HepG2 (cell line): ENCODE measurements around the gene HIPK2. TPM values are rescaled to one million over a fixed set of nuclear protein-coding genes. Genes with fewer than 3 reads are reported as not detected.

Source experiments
- ATAC-seq: fragments of 200-7000 bp; cut with Tn5 transposase; 3 replicates; pipeline ENCODE4 v1.9.1; 2020; ENCODE audit warnings: mild to moderate bottlenecking, moderate library complexity
- BruUV-seq: library from RNA; stranded (reverse); fragments of 400-500 nt; replicated peaks from 2 replicates; lab custom pipeline; 2021; lab: Mats Ljungman, UMichigan
- CTCF ChIA-PET: fragments of 300-600 bp; formaldehyde crosslinking; extraction: SDS; loops from one replicate; lab custom pipeline; 2021; ENCODE audit warnings: low total read pairs, inconsistent platforms, low intra/inter-chr PET ratio; lab: Yijun Ruan, JAX
- POLR2A ChIA-PET: fragments of 350-600 bp; sonication (Branson Sonifier 250); formaldehyde crosslinking; loops from one replicate; lab custom pipeline; 2020; ENCODE audit warnings: antibody characterized with exemption, inconsistent platforms; lab: Yijun Ruan, JAX
- DNase-seq: peaks from one replicate; pipeline ENCODE4 v3.0.0-alpha.2; 2015; ENCODE audit warnings: low spot score
- FAIRE-seq: peaks from 3 replicates; lab custom pipeline; 2011; peaks lifted over from hg19 to GRCh38; lab: Jason Lieb, UNC
- H2AFZ ChIP-seq: one replicate; pipeline ENCODE4 v1.6.1; 2011; ENCODE audit warnings: low read length, inconsistent platforms
- H3K27ac ChIP-seq: fragments of 300-600 bp; 3 replicates; pipeline ENCODE4 v1.8.0; 2011; ENCODE audit warnings: mixed run types, mild to moderate bottlenecking, mixed read lengths, low read length, inconsistent platforms; ENCODE audit not compliant: insufficient read depth; ENCODE audit errors: extremely low read length
- H3K27me3 ChIP-seq, 2 experiments: fragments of 200-600 bp in 1 of 2; 2 replicates in 1 of 2; 3 replicates in 1 of 2; pipeline versions ENCODE4 v1.6.0 to v1.8.0; 2011; ENCODE audit warnings: low read length in 2 of 2, mild to moderate bottlenecking in 2 of 2, moderate library complexity in 2 of 2, inconsistent platforms in 1 of 2; ENCODE audit not compliant: insufficient read depth in 2 of 2, control insufficient read depth in 1 of 2
- H3K36me3 ChIP-seq, 2 experiments: fragments of 200-600 bp in 1 of 2; replicated peaks in 1 of 2; 2 replicates in 1 of 2; 3 replicates in 1 of 2; pipeline versions ENCODE4 v1.5.1 to v1.8.0; 2011; ENCODE audit warnings: low read length in 2 of 2, inconsistent platforms in 1 of 2; ENCODE audit not compliant: insufficient read depth in 2 of 2, control insufficient read depth in 1 of 2
- H3K4me1 ChIP-seq: 2 replicates; pipeline ENCODE4 v1.5.1; 2012; ENCODE audit warnings: low read length, inconsistent platforms; ENCODE audit not compliant: insufficient read depth
- H3K4me2 ChIP-seq: 2 replicates; pipeline ENCODE4 v1.6.0; 2011; ENCODE audit warnings: low read depth, low read length, inconsistent platforms
- H3K4me3 ChIP-seq, 3 experiments: fragments of 200-600 bp in 1 of 3; sonication (generic), shearing (Covaris generic) in 1 of 3; replicated peaks in 1 of 3; 2 replicates each; pipeline ENCODE4 v1.5.1; 2011 to 2016; ENCODE audit warnings: low read length in 3 of 3, inconsistent platforms in 2 of 3, low read depth in 2 of 3, mild to moderate bottlenecking in 2 of 3, control low read depth in 1 of 3, mixed read lengths in 1 of 3; ENCODE audit not compliant: insufficient read depth in 1 of 3
- H3K79me2 ChIP-seq: one replicate; pipeline ENCODE4 v1.6.1; 2011; ENCODE audit warnings: low read length, inconsistent platforms; ENCODE audit not compliant: insufficient read depth
- H3K9ac ChIP-seq: 2 replicates; pipeline ENCODE4 v1.6.0; 2011; ENCODE audit warnings: mild to moderate bottlenecking, low read depth, low read length, inconsistent platforms; ENCODE audit not compliant: insufficient read depth
- H3K9me3 ChIP-seq: 2 replicates; pipeline ENCODE4 v1.5.1; 2012; ENCODE audit warnings: mild to moderate bottlenecking, low read length
- H4K20me1 ChIP-seq: 2 replicates; pipeline ENCODE4 v1.6.0; 2011; ENCODE audit warnings: inconsistent platforms, mild to moderate bottlenecking, low read length, moderate library complexity; ENCODE audit not compliant: insufficient read depth
- DNMT3B ChIP-seq: conservative IDR thresholded peaks from 2 replicates; pipeline ENCODE4 v1.6.1; 2016; ENCODE audit warnings: missing biosample characterization, control low read depth
- NFIB ChIP-seq: sonication (generic); formaldehyde crosslinking; IDR thresholded peaks from 2 replicates; pipeline ENCODE4 v1.9.0; 2021; ENCODE audit warnings: missing genetic modification reagents, mild to moderate bottlenecking, borderline replicate concordance
- NFKB2 ChIP-seq: sonication (generic); formaldehyde crosslinking; IDR thresholded peaks from 2 replicates; pipeline ENCODE4 v1.4.0; 2020; ENCODE audit warnings: missing genetic modification reagents, borderline replicate concordance
- PAWR ChIP-seq: sonication (generic); formaldehyde crosslinking; IDR thresholded peaks from 2 replicates; pipeline ENCODE4 v1.4.0; 2020; ENCODE audit warnings: missing genetic modification reagents, mild to moderate bottlenecking, borderline replicate concordance
- RNF2 ChIP-seq: fragments of 450-650 bp; conservative IDR thresholded peaks from 2 replicates; pipeline ENCODE4 v1.6.1; 2016; ENCODE audit warnings: low read depth
- SOX13 ChIP-seq, 3 experiments: fragments of 450-650 bp in 1 of 3; sonication (generic) in 1 of 3; formaldehyde crosslinking in 1 of 3; IDR thresholded peaks in 2 of 3; conservative IDR thresholded peaks in 1 of 3; 2 replicates each; pipeline versions ENCODE4 v1.5.0 to v1.6.1; 2016 to 2020; ENCODE audit warnings: antibody characterized with exemption in 1 of 3, mild to moderate bottlenecking in 1 of 3, missing compliant biosample characterization in 1 of 3, missing genetic modification reagents in 1 of 3, moderate library complexity in 1 of 3
- SRF ChIP-seq: IDR thresholded peaks from 2 replicates; pipeline ENCODE4 v1.6.1; 2011; ENCODE audit warnings: mild to moderate bottlenecking, low read depth, low read length, moderate library complexity
- TCF12 ChIP-seq, 2 experiments: fragments of 450-650 bp in 1 of 2; sonication (generic) in 1 of 2; formaldehyde crosslinking in 1 of 2; IDR thresholded peaks; 2 replicates each; pipeline versions ENCODE4 v1.6.1 to v1.8.0; 2017 to 2022; ENCODE audit warnings: antibody characterized with exemption in 1 of 2, mild to moderate bottlenecking in 1 of 2, missing genetic modification reagents in 1 of 2, moderate library complexity in 1 of 2
- ZBTB38 ChIP-seq: sonication (generic); formaldehyde crosslinking; IDR thresholded peaks from 2 replicates; pipeline ENCODE4 v1.5.1; 2020; ENCODE audit warnings: mild to moderate bottlenecking, missing genetic modification reagents
- ZNF143 ChIP-seq: sonication (generic); formaldehyde crosslinking; IDR thresholded peaks from 2 replicates; pipeline ENCODE4 v1.4.0; 2020; ENCODE audit warnings: missing genetic modification reagents
- ZNF263 ChIP-seq: sonication (generic); formaldehyde crosslinking; IDR thresholded peaks from 2 replicates; pipeline ENCODE4 v1.4.0; 2020; ENCODE audit warnings: missing genetic modification reagents
- ZNF781 ChIP-seq: sonication (generic); formaldehyde crosslinking; IDR thresholded peaks from 2 replicates; pipeline ENCODE4 v1.5.1; 2020; ENCODE audit warnings: borderline replicate concordance, mild to moderate bottlenecking, missing genetic modification reagents; ENCODE audit errors: not compliant biosample characterization
- ZSCAN25 ChIP-seq: sonication (generic); formaldehyde crosslinking; IDR thresholded peaks from 2 replicates; pipeline ENCODE4 v1.8.0; 2022; ENCODE audit warnings: mild to moderate bottlenecking, missing genetic modification reagents
- ZSCAN9 ChIP-seq: IDR thresholded peaks from 2 replicates; pipeline ENCODE4 v1.6.1; 2016; ENCODE audit warnings: borderline replicate concordance
- WGBS: methylation state at CpG from one replicate; pipeline ENCODE4 v1.1.6; 2017; ENCODE audit warnings: low lambda C conversion rate; 5-methylcytosine and 5-hydroxymethylcytosine counted together
- in situ Hi-C: cut with HindIII; loops from 2 replicates; pipeline ENCODE4 v1.10.0; 2017; ENCODE audit warnings: low pct_unique_long_range_greater_than_20kb; ENCODE audit not compliant: extremely low pct_ligation_motif_present
- intact Hi-C: fragments of 100-400 bp; cut with micrococcal nuclease; formaldehyde crosslinking; loops from one replicate; pipeline ENCODE4 v1.10.0; 2022; ENCODE audit not compliant: unreplicated experiment
- polyA plus RNA-seq, 8 experiments: library from polyadenylated mRNA; depleted of rRNA in 3 of 8; stranded (reverse) in 7 of 8; unstranded in 1 of 8; fragments of >200 nt; fragmentation: Illumina TruSeq in 4 of 8; extraction: Trizol in 4 of 8; gene quantifications; 2 replicates each; pipeline versions ENCODE4 v1.2.1 to v1.2.3, GENCODE V29; 2011 to 2016; ENCODE audit warnings: low read depth in 4 of 8, missing spikeins in 1 of 8, mixed read lengths in 1 of 8; ENCODE audit not compliant: insufficient read depth in 1 of 8
- total RNA-seq, 5 experiments: library from RNA; depleted of rRNA; stranded (reverse); fragments of >200 nt; fragmentation: Illumina TruSeq; extraction: Trizol; gene quantifications; 2 replicates each; pipeline ENCODE4 v1.2.3, GENCODE V29; 2016; ENCODE audit warnings: low read depth in 1 of 5
- TF ChIP-seq, protein P1 (sequence below): sonication (generic); formaldehyde crosslinking; IDR thresholded peaks from 2 replicates; pipeline ENCODE4 v1.4.0; 2020; ENCODE audit warnings: missing genetic modification reagents, borderline replicate concordance
- TF ChIP-seq, protein P2 (sequence below): sonication (generic); formaldehyde crosslinking; IDR thresholded peaks from 2 replicates; pipeline ENCODE4 v1.8.0; 2022; ENCODE audit warnings: mild to moderate bottlenecking, missing genetic modification reagents
- TF ChIP-seq, protein P3 (sequence below): sonication (generic); formaldehyde crosslinking; IDR thresholded peaks from 2 replicates; pipeline ENCODE4 v1.5.1; 2020; ENCODE audit warnings: missing genetic modification reagents, mild to moderate bottlenecking, borderline replicate concordance
- TF ChIP-seq, protein P4 (sequence below): sonication (generic); formaldehyde crosslinking; conservative IDR thresholded peaks from 2 replicates; pipeline ENCODE4 v1.8.1; 2023; ENCODE audit warnings: missing genetic modification reagents

The HIPK2 gene
- total and polyA plus RNA-seq, 2 of the 13 experiments (the other 11 are each of a cell fraction or from before 2014, with no cell fraction given): 14.4 to 20.2 TPM

DNA sequence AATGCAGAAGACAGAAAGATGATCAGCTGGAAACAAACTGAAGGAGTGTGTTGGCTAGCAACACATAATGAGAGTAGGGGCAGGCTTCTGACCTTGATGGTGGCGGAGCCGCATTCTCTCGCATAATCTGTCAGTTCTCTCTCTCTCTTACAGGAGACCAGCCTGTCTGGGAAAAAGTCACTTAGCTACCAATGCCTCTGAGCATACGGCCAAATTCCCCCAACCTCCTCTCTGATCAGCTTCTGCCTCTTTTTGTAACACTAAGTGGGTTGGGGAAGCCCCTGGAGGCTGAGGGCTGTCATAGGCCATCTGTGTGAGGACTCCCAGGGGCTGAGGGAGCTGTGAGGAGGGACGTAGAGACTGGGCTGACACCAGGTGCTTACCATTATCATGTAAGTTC, 104.6 kb downstream of the HIPK2 start (continued):
- TF ChIP-seq, protein P1, sequence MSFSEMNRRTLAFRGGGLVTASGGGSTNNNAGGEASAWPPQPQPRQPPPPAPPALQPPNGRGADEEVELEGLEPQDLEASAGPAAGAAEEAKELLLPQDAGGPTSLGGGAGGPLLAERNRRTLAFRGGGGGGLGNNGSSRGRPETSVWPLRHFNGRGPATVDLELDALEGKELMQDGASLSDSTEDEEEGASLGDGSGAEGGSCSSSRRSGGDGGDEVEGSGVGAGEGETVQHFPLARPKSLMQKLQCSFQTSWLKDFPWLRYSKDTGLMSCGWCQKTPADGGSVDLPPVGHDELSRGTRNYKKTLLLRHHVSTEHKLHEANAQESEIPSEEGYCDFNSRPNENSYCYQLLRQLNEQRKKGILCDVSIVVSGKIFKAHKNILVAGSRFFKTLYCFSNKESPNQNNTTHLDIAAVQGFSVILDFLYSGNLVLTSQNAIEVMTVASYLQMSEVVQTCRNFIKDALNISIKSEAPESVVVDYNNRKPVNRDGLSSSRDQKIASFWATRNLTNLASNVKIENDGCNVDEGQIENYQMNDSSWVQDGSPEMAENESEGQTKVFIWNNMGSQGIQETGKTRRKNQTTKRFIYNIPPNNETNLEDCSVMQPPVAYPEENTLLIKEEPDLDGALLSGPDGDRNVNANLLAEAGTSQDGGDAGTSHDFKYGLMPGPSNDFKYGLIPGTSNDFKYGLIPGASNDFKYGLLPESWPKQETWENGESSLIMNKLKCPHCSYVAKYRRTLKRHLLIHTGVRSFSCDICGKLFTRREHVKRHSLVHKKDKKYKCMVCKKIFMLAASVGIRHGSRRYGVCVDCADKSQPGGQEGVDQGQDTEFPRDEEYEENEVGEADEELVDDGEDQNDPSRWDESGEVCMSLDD (CRISPR knock-in tag): no peak
- TF ChIP-seq ZNF263 (CRISPR knock-in tag): peak; percentile 66
- no peak for TF ChIP-seq ZSCAN9
- no peak for TF ChIP-seq RNF2
- no peak for TF ChIP-seq TCF12 (IDR thresholded peaks at IDR 0.05)
- no peak for TF ChIP-seq TCF12 (CRISPR knock-in tag; IDR thresholded peaks at IDR 0.05)
- no peak for TF ChIP-seq PAWR
- TF ChIP-seq NFIB (CRISPR knock-in tag): no peak
- no peak for TF ChIP-seq SRF
- TF ChIP-seq ZBTB38 (CRISPR knock-in tag): peak; percentile 60; the same call in 1 of the 2 replicates
- TF ChIP-seq SOX13 (IDR thresholded peaks at IDR 0.05): no peak
- no peak for TF ChIP-seq SOX13 (CRISPR knock-in tag; conservative IDR thresholded peaks at IDR 0.05 in 1 of 2, IDR thresholded peaks at IDR 0.05 in 1 of 2)
- TF ChIP-seq ZNF143 (CRISPR knock-in tag): no peak

DNA sequence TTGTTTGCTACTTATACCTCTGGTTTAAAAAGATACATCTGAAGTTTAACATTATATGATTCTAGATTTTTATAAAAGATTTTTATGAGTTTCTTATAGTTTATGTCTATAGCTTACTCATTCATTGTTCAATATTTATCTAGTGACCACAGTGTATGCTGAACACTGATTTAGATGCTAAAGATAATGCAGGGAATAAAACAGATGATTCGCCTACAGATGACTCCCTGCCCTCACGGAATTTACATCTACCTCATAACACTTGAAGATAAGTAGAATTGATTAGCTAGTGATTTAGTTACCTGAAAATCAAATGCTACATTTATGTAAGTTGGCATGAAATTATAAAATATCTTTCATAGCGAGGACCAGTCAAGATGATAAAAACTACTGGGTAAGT, 105.8 kb downstream of the HIPK2 start:
- no peak overlapping the region for H3K4me2 ChIP-seq
- ChIA-PET POLR2A (no interaction called here), CTCF (no interaction called here)
- in situ Hi-C loops (no loop called here), intact Hi-C loops (no loop called here)
- FAIRE-seq (no peak), ATAC-seq (no peak), DNase-seq (no peak)
- no peak overlapping the region for H3K4me3 ChIP-seq
- H3K4me1 ChIP-seq: peaks cover 53% of the 10 kb centered on the region
- H3K36me3 ChIP-seq: peaks cover 1 to 9% of the 10 kb centered on the region in 2 experiments; a peak in 3 of 5 replicates
- H3K79me2 ChIP-seq: peaks cover 14% of the 10 kb centered on the region
- H3K27ac ChIP-seq: no peak overlapping the region
- no peaks in the 10 kb centered on the region for H3K9me3 ChIP-seq
- no peaks in the 10 kb centered on the region for H4K20me1 ChIP-seq
- H3K9ac ChIP-seq: no peak overlapping the region
- BruUV-seq: no TSS peak
- no peak overlapping the region for H2AFZ ChIP-seq
- WGBS: 99% methylated on average over 3 of the region's 3 CpGs
- H3K27me3 ChIP-seq: no peaks in the 10 kb centered on the region
- no peak for TF ChIP-seq DNMT3B
- TF ChIP-seq, protein P2, sequence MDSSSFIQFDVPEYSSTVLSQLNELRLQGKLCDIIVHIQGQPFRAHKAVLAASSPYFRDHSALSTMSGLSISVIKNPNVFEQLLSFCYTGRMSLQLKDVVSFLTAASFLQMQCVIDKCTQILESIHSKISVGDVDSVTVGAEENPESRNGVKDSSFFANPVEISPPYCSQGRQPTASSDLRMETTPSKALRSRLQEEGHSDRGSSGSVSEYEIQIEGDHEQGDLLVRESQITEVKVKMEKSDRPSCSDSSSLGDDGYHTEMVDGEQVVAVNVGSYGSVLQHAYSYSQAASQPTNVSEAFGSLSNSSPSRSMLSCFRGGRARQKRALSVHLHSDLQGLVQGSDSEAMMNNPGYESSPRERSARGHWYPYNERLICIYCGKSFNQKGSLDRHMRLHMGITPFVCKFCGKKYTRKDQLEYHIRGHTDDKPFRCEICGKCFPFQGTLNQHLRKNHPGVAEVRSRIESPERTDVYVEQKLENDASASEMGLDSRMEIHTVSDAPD: no peak
- TF ChIP-seq NFKB2 (CRISPR knock-in tag): no peak
- TF ChIP-seq, protein P3, sequence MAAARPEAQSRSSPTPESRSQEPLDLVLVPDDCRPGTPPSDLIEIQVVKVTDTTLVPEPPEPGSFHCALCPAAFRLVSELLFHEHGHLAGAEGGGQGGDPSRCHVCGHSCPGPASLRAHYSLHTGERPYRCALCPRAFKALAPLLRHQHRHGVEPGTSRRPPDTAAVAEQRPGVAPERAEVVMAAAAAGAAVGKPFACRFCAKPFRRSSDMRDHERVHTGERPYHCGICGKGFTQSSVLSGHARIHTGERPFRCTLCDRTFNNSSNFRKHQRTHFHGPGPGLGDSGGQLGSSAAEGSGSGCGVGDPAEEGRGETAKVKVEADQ (CRISPR knock-in tag): no peak
- no peak for TF ChIP-seq ZNF781
- TF ChIP-seq ZSCAN25: no peak
- TF ChIP-seq, protein P4, sequence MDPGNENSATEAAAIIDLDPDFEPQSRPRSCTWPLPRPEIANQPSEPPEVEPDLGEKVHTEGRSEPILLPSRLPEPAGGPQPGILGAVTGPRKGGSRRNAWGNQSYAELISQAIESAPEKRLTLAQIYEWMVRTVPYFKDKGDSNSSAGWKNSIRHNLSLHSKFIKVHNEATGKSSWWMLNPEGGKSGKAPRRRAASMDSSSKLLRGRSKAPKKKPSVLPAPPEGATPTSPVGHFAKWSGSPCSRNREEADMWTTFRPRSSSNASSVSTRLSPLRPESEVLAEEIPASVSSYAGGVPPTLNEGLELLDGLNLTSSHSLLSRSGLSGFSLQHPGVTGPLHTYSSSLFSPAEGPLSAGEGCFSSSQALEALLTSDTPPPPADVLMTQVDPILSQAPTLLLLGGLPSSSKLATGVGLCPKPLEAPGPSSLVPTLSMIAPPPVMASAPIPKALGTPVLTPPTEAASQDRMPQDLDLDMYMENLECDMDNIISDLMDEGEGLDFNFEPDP (CRISPR knock-in tag): no peak
